BE2C (cell line): ENCODE results near the gene ISX.

Experiments
- DNase-seq: peaks from one replicate; pipeline ENCODE4 v3.0.0-alpha.2; 2020
- H3K27me3 ChIP-seq: fragments of 250-450 bp; sonication (Bioruptor Pico); 2 replicates; pipeline ENCODE4 v1.5.1; 2020; ENCODE audit warnings: mild to moderate bottlenecking
- H3K36me3 ChIP-seq: fragments of 250-450 bp; sonication (Bioruptor Pico); 2 replicates; pipeline ENCODE4 v1.5.1; 2020; ENCODE audit warnings: mild to moderate bottlenecking
- H3K4me1 ChIP-seq: fragments of 250-450 bp; sonication (Bioruptor Pico); 2 replicates; pipeline ENCODE4 v1.5.1; 2020
- H3K4me3 ChIP-seq: 2 replicates; pipeline ENCODE4 v1.5.1; 2011; ENCODE audit warnings: low read depth, low read length
- H3K9me3 ChIP-seq: fragments of 250-450 bp; sonication (Bioruptor Pico); 2 replicates; pipeline ENCODE4 v1.5.1; 2020
- CTCF ChIP-seq: IDR thresholded peaks from 2 replicates; pipeline ENCODE4 v1.5.1; 2012; ENCODE audit warnings: mild to moderate bottlenecking, low read depth, low read length

ISX gene

GRCh38 chr22:35056486-35056885 lies 9.5 kb upstream of the ISX start:
- Histone ChIP-seq H3K36me3 (no peaks in the 10 kb centered on the region), H3K4me1 (no peaks in the 10 kb centered on the region), H3K27me3 (no peaks in the 10 kb centered on the region), H3K4me3 (no peak overlapping the region), H3K9me3 (no peaks in the 10 kb centered on the region)
- no peak for DNase-seq
- no peak for TF ChIP-seq CTCF

- TF ChIP-seq CTCF: no peak
- Histone ChIP-seq H3K27me3 (no peaks in the 10 kb centered on the region), H3K9me3 (no peaks in the 10 kb centered on the region), H3K4me1 (no peaks in the 10 kb centered on the region), H3K36me3 (no peaks in the 10 kb centered on the region), H3K4me3 (no peak overlapping the region)
- no peak for DNase-seq
Observed at GRCh38 chr22:35057155-35057554, 8.8 kb upstream of the ISX start.

GRCh38 chr22:35059632-35060031 lies 6.3 kb upstream of the ISX start:
- Histone ChIP-seq H3K4me3 (no peak overlapping the region), H3K9me3 (no peaks in the 10 kb centered on the region), H3K4me1 (no peaks in the 10 kb centered on the region), H3K36me3 (no peaks in the 10 kb centered on the region), H3K27me3 (no peaks in the 10 kb centered on the region)
- TF ChIP-seq CTCF: no peak
- no peak for DNase-seq

- H3K4me3 ChIP-seq: no peak overlapping the region
- no peak for TF ChIP-seq CTCF
- H3K27me3 ChIP-seq: no peaks in the 10 kb centered on the region
- no peaks in the 10 kb centered on the region for H3K4me1 ChIP-seq
- no peaks in the 10 kb centered on the region for H3K9me3 ChIP-seq
- no peak for DNase-seq
- no peaks in the 10 kb centered on the region for H3K36me3 ChIP-seq
Observed at GRCh38 chr22:35064664-35065063, 1.3 kb upstream of the ISX start.

GRCh38 chr22:35065183-35065582 lies 775 bp upstream of the ISX start:
- no peaks in the 10 kb centered on the region for H3K36me3 ChIP-seq
- no peak overlapping the region for H3K4me3 ChIP-seq
- H3K27me3 ChIP-seq: no peaks in the 10 kb centered on the region
- H3K9me3 ChIP-seq: no peaks in the 10 kb centered on the region
- TF ChIP-seq CTCF: no peak
- H3K4me1 ChIP-seq: no peaks in the 10 kb centered on the region
- DNase-seq: no peak

- Histone ChIP-seq H3K4me3 (no peak overlapping the region), H3K27me3 (no peaks in the 10 kb centered on the region), H3K9me3 (no peaks in the 10 kb centered on the region), H3K36me3 (no peaks in the 10 kb centered on the region), H3K4me1 (no peaks in the 10 kb centered on the region)
- DNase-seq: no peak
- no peak for TF ChIP-seq CTCF
Observed at GRCh38 chr22:35066768-35067167, 810 bp downstream of the ISX start.
